Measurements from ENCODE around the gene IFITM1. TPM values are rescaled to one million over a fixed set of nuclear protein-coding genes. Genes with fewer than 3 reads are reported as not detected.

Gene IFITM1
- total and polyA plus RNA-seq, 2 of the 13 experiments (the other 11 are each of a cell fraction or from before 2014, with no cell fraction given) = 0.38 to 11.1 TPM

DNA sequence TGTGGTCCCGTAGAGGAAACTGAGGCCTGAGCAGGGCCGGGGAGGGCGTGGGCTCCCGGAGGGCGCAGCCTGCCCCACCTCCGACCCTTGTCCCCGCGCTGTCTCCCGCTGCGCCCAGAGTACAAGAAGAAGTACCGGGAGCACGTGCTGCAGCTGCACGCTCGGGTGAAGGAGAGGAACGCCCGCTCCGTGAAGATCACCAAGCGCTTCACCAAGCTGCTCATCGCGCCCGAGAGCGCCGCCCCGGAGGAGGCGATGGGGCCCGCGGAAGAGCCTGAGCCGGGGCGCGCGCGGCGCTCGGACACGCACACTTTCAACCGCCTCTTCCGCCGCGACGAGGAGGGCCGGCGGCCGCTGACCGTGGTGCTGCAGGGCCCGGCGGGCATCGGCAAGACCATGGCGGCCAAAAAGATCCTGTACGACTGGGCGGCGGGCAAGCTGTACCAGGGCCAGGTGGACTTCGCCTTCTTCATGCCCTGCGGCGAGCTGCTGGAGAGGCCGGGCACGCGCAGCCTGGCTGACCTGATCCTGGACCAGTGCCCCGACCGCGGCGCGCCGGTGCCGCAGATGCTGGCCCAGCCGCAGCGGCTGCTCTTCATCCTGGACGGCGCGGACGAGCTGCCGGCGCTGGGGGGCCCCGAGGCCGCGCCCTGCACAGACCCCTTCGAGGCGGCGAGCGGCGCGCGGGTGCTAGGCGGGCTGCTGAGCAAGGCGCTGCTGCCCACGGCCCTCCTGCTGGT lies 33.7 kb upstream of the IFITM1 start (continued):
- TF ChIP-seq, protein P1, sequence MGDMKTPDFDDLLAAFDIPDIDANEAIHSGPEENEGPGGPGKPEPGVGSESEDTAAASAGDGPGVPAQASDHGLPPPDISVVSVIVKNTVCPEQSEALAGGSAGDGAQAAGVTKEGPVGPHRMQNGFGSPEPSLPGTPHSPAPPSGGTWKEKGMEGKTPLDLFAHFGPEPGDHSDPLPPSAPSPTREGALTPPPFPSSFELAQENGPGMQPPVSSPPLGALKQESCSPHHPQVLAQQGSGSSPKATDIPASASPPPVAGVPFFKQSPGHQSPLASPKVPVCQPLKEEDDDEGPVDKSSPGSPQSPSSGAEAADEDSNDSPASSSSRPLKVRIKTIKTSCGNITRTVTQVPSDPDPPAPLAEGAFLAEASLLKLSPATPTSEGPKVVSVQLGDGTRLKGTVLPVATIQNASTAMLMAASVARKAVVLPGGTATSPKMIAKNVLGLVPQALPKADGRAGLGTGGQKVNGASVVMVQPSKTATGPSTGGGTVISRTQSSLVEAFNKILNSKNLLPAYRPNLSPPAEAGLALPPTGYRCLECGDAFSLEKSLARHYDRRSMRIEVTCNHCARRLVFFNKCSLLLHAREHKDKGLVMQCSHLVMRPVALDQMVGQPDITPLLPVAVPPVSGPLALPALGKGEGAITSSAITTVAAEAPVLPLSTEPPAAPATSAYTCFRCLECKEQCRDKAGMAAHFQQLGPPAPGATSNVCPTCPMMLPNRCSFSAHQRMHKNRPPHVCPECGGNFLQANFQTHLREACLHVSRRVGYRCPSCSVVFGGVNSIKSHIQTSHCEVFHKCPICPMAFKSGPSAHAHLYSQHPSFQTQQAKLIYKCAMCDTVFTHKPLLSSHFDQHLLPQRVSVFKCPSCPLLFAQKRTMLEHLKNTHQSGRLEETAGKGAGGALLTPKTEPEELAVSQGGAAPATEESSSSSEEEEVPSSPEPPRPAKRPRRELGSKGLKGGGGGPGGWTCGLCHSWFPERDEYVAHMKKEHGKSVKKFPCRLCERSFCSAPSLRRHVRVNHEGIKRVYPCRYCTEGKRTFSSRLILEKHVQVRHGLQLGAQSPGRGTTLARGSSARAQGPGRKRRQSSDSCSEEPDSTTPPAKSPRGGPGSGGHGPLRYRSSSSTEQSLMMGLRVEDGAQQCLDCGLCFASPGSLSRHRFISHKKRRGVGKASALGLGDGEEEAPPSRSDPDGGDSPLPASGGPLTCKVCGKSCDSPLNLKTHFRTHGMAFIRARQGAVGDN (CRISPR knock-in tag; IDR thresholded peaks at IDR 0.05) = peak; percentile 69
- TF ChIP-seq ZKSCAN8 (CRISPR knock-in tag; IDR thresholded peaks at IDR 0.05; ENCODE audit: borderline replicate concordance) (no peak), TAF15 (IDR thresholded peaks at IDR 0.05; ENCODE audit: low read depth, low read length, poor library complexity, severe bottlenecking) (no peak), BRD4 (CRISPR knock-in tag; IDR thresholded peaks at IDR 0.05) (no peak), NKX3-1 (CRISPR knock-in tag; IDR thresholded peaks at IDR 0.05) (peak; percentile 31; the same call in 1 of the 2 replicates), ZNF619 (CRISPR knock-in tag; IDR thresholded peaks at IDR 0.05) (no peak), KLF12 (CRISPR knock-in tag; IDR thresholded peaks at IDR 0.05; ENCODE audit: borderline replicate concordance) (no peak), MYC (CRISPR knock-in tag; IDR thresholded peaks at IDR 0.05; ENCODE audit: borderline replicate concordance) (peak; percentile 28; the same call in 1 of the 2 replicates), HNRNPLL (IDR thresholded peaks at IDR 0.05; ENCODE audit: low read depth, low read length, poor library complexity, severe bottlenecking) (peak; percentile 30), EED (CRISPR knock-in tag; IDR thresholded peaks at IDR 0.05) (0 out of 2 replicates have a peak, but pooled peaks have one; percentile 22), ZNF367 (CRISPR knock-in tag; IDR thresholded peaks at IDR 0.05; ENCODE audit: borderline replicate concordance) (no peak), CBX1 (IDR thresholded peaks at IDR 0.05; ENCODE audit: low read depth) (no peak), RFXAP (CRISPR knock-in tag; IDR thresholded peaks at IDR 0.05; ENCODE audit: borderline replicate concordance) (no peak), PHF5A (CRISPR knock-in tag; IDR thresholded peaks at IDR 0.05; ENCODE audit: low read depth, unreplicated experiment) (no peak), MTA3 (CRISPR knock-in tag; IDR thresholded peaks at IDR 0.05) (no peak), AGO1 (IDR thresholded peaks at IDR 0.05; ENCODE audit: low read depth, low read length, poor library complexity, severe bottlenecking) (peak; percentile 11), ZNF354B (CRISPR knock-in tag; IDR thresholded peaks at IDR 0.05) (no peak), XRCC5 (optimal IDR thresholded peaks at IDR 0.05; ENCODE audit: low read length) (no peak), PTBP1 (IDR thresholded peaks at IDR 0.05; ENCODE audit: low read depth, low read length, poor library complexity, severe bottlenecking) (no peak), ZNF446 (CRISPR knock-in tag; IDR thresholded peaks at IDR 0.05) (no peak), HNRNPK (IDR thresholded peaks at IDR 0.05; ENCODE audit: low read depth, low read length, poor library complexity, severe bottlenecking) (no peak)
- TF ChIP-seq, protein P2, sequence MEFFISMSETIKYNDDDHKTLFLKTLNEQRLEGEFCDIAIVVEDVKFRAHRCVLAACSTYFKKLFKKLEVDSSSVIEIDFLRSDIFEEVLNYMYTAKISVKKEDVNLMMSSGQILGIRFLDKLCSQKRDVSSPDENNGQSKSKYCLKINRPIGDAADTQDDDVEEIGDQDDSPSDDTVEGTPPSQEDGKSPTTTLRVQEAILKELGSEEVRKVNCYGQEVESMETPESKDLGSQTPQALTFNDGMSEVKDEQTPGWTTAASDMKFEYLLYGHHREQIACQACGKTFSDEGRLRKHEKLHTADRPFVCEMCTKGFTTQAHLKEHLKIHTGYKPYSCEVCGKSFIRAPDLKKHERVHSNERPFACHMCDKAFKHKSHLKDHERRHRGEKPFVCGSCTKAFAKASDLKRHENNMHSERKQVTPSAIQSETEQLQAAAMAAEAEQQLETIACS (CRISPR knock-in tag; IDR thresholded peaks at IDR 0.05) = peak; percentile 76
- TF ChIP-seq, protein P3, sequence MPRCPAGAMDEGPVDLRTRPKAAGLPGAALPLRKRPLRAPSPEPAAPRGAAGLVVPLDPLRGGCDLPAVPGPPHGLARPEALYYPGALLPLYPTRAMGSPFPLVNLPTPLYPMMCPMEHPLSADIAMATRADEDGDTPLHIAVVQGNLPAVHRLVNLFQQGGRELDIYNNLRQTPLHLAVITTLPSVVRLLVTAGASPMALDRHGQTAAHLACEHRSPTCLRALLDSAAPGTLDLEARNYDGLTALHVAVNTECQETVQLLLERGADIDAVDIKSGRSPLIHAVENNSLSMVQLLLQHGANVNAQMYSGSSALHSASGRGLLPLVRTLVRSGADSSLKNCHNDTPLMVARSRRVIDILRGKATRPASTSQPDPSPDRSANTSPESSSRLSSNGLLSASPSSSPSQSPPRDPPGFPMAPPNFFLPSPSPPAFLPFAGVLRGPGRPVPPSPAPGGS (CRISPR knock-in tag; IDR thresholded peaks at IDR 0.05) = no peak
